HEK293T (cell line): ENCODE results near the gene MAPK6.
"Not testable (repeated sequence)": the region's sequence is repeated elsewhere in the genome, so short reads cannot be mapped to it uniquely, and the experiment has no call there.

Source experiments
- CTCF ChIA-PET: fragments of 350-600 bp; formaldehyde crosslinking; extraction: SDS; loops from one replicate; lab custom pipeline; 2021; ENCODE audit warnings: antibody characterized with exemption, inconsistent platforms; lab: Yijun Ruan, JAX
- POLR2A ChIA-PET: fragments of 350-600 bp; formaldehyde crosslinking; extraction: SDS; loops from one replicate; lab custom pipeline; 2020; ENCODE audit warnings: antibody characterized with exemption, inconsistent platforms; lab: Yijun Ruan, JAX
- DNase-seq: peaks from one replicate; pipeline ENCODE4 v3.0.0; 2012; ENCODE audit warnings: mixed read lengths; ENCODE audit errors: extremely low spot score
- ARNT ChIP-seq: fragments of 450-650 bp; IDR thresholded peaks from 2 replicates; pipeline ENCODE4 v1.6.1; 2017; ENCODE audit warnings: mild to moderate bottlenecking
- BHLHE40 ChIP-seq: fragments of 450-650 bp; IDR thresholded peaks from 2 replicates; pipeline ENCODE4 v1.6.1; 2016; ENCODE audit warnings: mild to moderate bottlenecking, moderate library complexity, borderline replicate concordance
- CTBP1 ChIP-seq: fragments of 450-650 bp; IDR thresholded peaks from 2 replicates; pipeline ENCODE4 v1.6.1; 2016; ENCODE audit warnings: borderline replicate concordance
- ELF4 ChIP-seq: fragments of 450-650 bp; IDR thresholded peaks from 2 replicates; pipeline ENCODE4 v1.6.1; 2017; ENCODE audit warnings: antibody characterized with exemption
- FOXA1 ChIP-seq: fragments of 450-650 bp; IDR thresholded peaks from 2 replicates; pipeline ENCODE4 v1.6.1; 2016; ENCODE audit warnings: mild to moderate bottlenecking
- FOXK2 ChIP-seq: fragments of 450-650 bp; IDR thresholded peaks from 2 replicates; pipeline ENCODE4 v1.6.1; 2016; ENCODE audit warnings: mild to moderate bottlenecking
- FOXM1 ChIP-seq: fragments of 450-650 bp; IDR thresholded peaks from 2 replicates; pipeline ENCODE4 v1.6.1; 2017; ENCODE audit warnings: mild to moderate bottlenecking, borderline replicate concordance
- HDGF ChIP-seq: fragments of 450-650 bp; IDR thresholded peaks from 2 replicates; pipeline ENCODE4 v1.6.1; 2017; ENCODE audit warnings: antibody characterized with exemption, borderline replicate concordance
- L3MBTL2 ChIP-seq: fragments of 450-650 bp; conservative IDR thresholded peaks from 2 replicates; pipeline ENCODE4 v1.6.1; 2016; ENCODE audit warnings: mild to moderate bottlenecking
- LEF1 ChIP-seq: fragments of 450-650 bp; IDR thresholded peaks from 2 replicates; pipeline ENCODE4 v1.6.1; 2017; ENCODE audit warnings: mild to moderate bottlenecking, borderline replicate concordance
- NFRKB ChIP-seq: fragments of 450-650 bp; IDR thresholded peaks from 2 replicates; pipeline ENCODE4 v1.6.1; 2016; ENCODE audit warnings: mild to moderate bottlenecking, moderate library complexity
- PKNOX1 ChIP-seq: fragments of 450-650 bp; IDR thresholded peaks from 2 replicates; pipeline ENCODE4 v1.6.1; 2016
- SP1 ChIP-seq: fragments of 450-650 bp; IDR thresholded peaks from 2 replicates; pipeline ENCODE4 v1.6.1; 2017
- SUZ12 ChIP-seq: fragments of 450-650 bp; IDR thresholded peaks from 2 replicates; pipeline ENCODE4 v1.6.1; 2016; ENCODE audit warnings: mild to moderate bottlenecking
- TARDBP ChIP-seq: fragments of 450-650 bp; IDR thresholded peaks from 2 replicates; pipeline ENCODE4 v1.6.1; 2016
- ZNF384 ChIP-seq: fragments of 450-650 bp; IDR thresholded peaks from 2 replicates; pipeline ENCODE4 v1.6.1; 2016

MAPK6 gene

GRCh38 chr15:52002351-52002750 is 16.7 kb upstream of the MAPK6 start:
- ChIA-PET POLR2A (no interaction called here), CTCF (no interaction called here)
- no peak for DNase-seq
- TF ChIP-seq PKNOX1: no peak
- TF ChIP-seq SUZ12: no peak
- no peak for TF ChIP-seq ZNF384
- TF ChIP-seq HDGF: no peak
- TF ChIP-seq FOXA1: no peak
- TF ChIP-seq TARDBP: no peak
- no peak for TF ChIP-seq ELF4
- no peak for TF ChIP-seq LEF1
- no peak for TF ChIP-seq ARNT
- no peak for TF ChIP-seq BHLHE40
- TF ChIP-seq SP1: no peak
- TF ChIP-seq FOXK2: no peak
- TF ChIP-seq L3MBTL2: no peak
- TF ChIP-seq NFRKB: no peak
- no peak for TF ChIP-seq FOXM1
- no peak for TF ChIP-seq CTBP1

GRCh38 chr15:52003089-52003488 is 15.9 kb upstream of the MAPK6 start:
- POLR2A ChIA-PET, CTCF ChIA-PET, DNase-seq: not testable (repeated sequence)

GRCh38 chr15:52003710-52004109 is 15.3 kb upstream of the MAPK6 start:
- no peak for DNase-seq
- ChIA-PET POLR2A (no interaction called here), CTCF (no interaction called here)
- TF ChIP-seq TARDBP: no peak
- no peak for TF ChIP-seq L3MBTL2
- TF ChIP-seq ELF4: no peak
- no peak for TF ChIP-seq ZNF384
- TF ChIP-seq ARNT: no peak
- no peak for TF ChIP-seq BHLHE40

GRCh38 chr15:52004806-52005205 is 14.2 kb upstream of the MAPK6 start:
- DNase-seq: no peak
- ChIA-PET POLR2A (no interaction called here), CTCF (no interaction called here)
- no peak for TF ChIP-seq L3MBTL2
- no peak for TF ChIP-seq FOXK2
- no peak for TF ChIP-seq PKNOX1

- ChIA-PET CTCF (no interaction called here), POLR2A (no interaction called here)
Measured at GRCh38 chr15:52005748-52006701, 13.0 kb upstream of the MAPK6 start.

GRCh38 chr15:52006702-52007340 is 12.2 kb upstream of the MAPK6 start:
- ChIA-PET CTCF (no interaction called here), POLR2A (no interaction called here)
- DNase-seq: no peak
- TF ChIP-seq CTBP1 (no peak), NFRKB (no peak), TARDBP (no peak), ELF4 (no peak), FOXK2 (no peak)

More at GRCh38 chr15:52005748-52006701, 13.0 kb upstream of the MAPK6 start:
- DNase-seq: no peak
- TF ChIP-seq PKNOX1 (no peak), BHLHE40 (no peak), LEF1 (no peak), SP1 (no peak), ZNF384 (no peak), ELF4 (no peak), L3MBTL2 (no peak), NFRKB (no peak), TARDBP (no peak)

- no peak for TF ChIP-seq ARNT
- no peak for TF ChIP-seq NFRKB
- TF ChIP-seq TARDBP: no peak
- no peak for TF ChIP-seq HDGF
- no peak for TF ChIP-seq LEF1
- TF ChIP-seq ZNF384: no peak
- no peak for TF ChIP-seq FOXA1
- POLR2A ChIA-PET: no interaction called here
- CTCF ChIA-PET: no interaction called here
Measured at GRCh38 chr15:52008359-52008697, 10.7 kb upstream of the MAPK6 start.

More at GRCh38 chr15:52008359-52008697, 10.7 kb upstream of the MAPK6 start:
- no peak for DNase-seq
